Fibroblast of mammary gland (primary cell): ENCODE data around the gene FGF2.

Source experiments
- DNase-seq: peaks from one replicate; pipeline ENCODE4 v3.0.0-alpha.2; 2010; ENCODE audit warnings: low read depth
- H3K4me3 ChIP-seq: 2 replicates; pipeline ENCODE4 v1.5.1; 2011; ENCODE audit warnings: low read depth, mild to moderate bottlenecking, low read length, moderate library complexity; ENCODE audit not compliant: control insufficient read depth
- TF ChIP-seq, protein P1 (sequence below): conservative IDR thresholded peaks from 2 replicates; pipeline ENCODE4 v1.5.1; 2011; ENCODE audit warnings: low read depth, low read length, inconsistent platforms; ENCODE audit not compliant: control insufficient read depth, insufficient read depth

The FGF2 gene

DNA sequence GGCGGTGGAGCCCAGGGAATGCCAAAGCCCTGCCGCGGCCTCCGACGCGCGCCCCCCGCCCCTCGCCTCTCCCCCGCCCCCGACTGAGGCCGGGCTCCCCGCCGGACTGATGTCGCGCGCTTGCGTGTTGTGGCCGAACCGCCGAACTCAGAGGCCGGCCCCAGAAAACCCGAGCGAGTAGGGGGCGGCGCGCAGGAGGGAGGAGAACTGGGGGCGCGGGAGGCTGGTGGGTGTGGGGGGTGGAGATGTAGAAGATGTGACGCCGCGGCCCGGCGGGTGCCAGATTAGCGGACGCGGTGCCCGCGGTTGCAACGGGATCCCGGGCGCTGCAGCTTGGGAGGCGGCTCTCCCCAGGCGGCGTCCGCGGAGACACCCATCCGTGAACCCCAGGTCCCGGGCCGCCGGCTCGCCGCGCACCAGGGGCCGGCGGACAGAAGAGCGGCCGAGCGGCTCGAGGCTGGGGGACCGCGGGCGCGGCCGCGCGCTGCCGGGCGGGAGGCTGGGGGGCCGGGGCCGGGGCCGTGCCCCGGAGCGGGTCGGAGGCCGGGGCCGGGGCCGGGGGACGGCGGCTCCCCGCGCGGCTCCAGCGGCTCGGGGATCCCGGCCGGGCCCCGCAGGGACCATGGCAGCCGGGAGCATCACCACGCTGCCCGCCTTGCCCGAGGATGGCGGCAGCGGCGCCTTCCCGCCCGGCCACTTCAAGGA is at the start of gene FGF2:
FGF2 (plus strand) TSS at position 279 of the 705 bp plus-strand sequence; CDS start at position 623, 344 bp downstream.
- TF ChIP-seq, protein P1, sequence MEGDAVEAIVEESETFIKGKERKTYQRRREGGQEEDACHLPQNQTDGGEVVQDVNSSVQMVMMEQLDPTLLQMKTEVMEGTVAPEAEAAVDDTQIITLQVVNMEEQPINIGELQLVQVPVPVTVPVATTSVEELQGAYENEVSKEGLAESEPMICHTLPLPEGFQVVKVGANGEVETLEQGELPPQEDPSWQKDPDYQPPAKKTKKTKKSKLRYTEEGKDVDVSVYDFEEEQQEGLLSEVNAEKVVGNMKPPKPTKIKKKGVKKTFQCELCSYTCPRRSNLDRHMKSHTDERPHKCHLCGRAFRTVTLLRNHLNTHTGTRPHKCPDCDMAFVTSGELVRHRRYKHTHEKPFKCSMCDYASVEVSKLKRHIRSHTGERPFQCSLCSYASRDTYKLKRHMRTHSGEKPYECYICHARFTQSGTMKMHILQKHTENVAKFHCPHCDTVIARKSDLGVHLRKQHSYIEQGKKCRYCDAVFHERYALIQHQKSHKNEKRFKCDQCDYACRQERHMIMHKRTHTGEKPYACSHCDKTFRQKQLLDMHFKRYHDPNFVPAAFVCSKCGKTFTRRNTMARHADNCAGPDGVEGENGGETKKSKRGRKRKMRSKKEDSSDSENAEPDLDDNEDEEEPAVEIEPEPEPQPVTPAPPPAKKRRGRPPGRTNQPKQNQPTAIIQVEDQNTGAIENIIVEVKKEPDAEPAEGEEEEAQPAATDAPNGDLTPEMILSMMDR: no peak
- DNase-seq: peak; percentile 49
- H3K4me3 ChIP-seq: peak within 1 kb of the TSS; percentile 80

DNA sequence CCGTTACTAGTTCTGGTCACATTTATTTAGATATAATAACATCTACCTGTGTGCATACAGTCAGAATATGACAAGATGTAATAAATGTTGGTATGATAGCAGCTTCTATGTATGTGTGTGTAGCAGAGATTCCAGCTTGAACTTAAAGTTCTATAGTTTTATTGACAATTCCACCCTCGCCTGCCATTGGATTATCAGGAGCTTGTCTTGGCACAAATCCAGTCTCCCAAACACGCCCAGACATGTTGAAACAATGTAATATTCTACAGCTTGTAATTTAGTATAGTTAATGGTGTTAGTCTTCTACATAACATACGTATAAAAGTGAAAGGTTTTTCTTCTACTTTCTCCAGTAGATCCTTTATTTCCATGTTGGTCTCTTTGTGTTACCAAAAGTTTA is 49.7 kb upstream of the FGF2 start:
- TF ChIP-seq, protein P1: no peak
- DNase-seq: no peak
- H3K4me3 ChIP-seq: no peak overlapping the region

DNA sequence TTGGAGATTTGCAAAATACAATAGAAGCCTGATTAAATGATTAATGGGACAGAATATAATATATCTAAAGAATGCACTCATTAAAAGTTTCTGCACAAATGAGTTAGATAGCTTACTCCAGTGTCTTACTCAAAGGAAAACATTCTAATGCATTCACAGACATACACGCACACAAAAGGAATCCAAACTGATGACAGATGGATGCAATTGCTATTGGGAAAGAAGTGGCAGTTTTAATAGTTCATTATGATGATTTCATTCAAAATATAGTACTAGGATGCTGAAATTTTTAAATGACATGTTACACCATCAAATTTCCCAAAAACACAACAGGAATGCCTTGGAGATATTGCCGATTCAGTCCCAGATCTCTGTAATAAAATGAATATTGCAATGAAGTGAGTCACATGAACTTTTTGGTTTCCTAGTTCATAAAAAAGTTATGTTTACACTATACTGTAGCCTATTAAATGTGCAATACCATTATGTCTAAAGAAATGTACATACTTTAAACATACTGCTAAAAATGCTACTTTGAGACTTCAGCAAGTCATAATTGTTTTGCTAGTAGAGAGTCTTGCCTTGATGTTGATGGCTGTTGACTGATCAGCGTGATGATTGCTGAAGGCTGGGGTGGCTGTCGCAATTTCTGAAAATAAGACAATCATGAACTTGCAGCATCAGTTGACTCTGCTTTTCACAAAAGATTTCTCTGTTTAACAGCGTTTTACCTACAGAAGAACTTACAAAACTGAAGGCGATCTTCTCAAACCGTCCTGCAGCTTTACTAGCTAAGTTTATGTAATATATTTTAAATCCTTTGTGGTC is 48.6 kb upstream of the FGF2 start:
- no peak overlapping the region for H3K4me3 ChIP-seq
- peak; percentile 88 for DNase-seq
- TF ChIP-seq, protein P1: no peak

DNA sequence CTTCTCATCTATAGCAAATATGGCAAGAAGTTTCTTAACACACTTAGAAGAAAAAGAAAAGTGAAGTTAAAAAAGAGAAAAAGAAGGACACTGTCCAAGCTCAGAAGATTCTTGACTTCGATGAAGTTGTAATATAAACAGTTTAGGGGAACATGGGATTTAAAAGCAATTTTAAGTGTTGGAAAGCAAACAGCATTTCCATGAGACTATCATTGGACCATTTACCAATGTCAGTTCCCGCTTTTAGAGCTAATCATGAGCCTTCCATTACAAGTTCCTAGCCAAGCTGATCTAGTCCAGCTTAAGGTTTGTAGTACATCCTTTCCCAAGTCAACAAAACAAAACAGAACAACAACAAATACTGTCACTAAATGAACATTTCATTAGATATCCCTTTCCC is 45.1 kb upstream of the FGF2 start:
- no peak for DNase-seq

DNA sequence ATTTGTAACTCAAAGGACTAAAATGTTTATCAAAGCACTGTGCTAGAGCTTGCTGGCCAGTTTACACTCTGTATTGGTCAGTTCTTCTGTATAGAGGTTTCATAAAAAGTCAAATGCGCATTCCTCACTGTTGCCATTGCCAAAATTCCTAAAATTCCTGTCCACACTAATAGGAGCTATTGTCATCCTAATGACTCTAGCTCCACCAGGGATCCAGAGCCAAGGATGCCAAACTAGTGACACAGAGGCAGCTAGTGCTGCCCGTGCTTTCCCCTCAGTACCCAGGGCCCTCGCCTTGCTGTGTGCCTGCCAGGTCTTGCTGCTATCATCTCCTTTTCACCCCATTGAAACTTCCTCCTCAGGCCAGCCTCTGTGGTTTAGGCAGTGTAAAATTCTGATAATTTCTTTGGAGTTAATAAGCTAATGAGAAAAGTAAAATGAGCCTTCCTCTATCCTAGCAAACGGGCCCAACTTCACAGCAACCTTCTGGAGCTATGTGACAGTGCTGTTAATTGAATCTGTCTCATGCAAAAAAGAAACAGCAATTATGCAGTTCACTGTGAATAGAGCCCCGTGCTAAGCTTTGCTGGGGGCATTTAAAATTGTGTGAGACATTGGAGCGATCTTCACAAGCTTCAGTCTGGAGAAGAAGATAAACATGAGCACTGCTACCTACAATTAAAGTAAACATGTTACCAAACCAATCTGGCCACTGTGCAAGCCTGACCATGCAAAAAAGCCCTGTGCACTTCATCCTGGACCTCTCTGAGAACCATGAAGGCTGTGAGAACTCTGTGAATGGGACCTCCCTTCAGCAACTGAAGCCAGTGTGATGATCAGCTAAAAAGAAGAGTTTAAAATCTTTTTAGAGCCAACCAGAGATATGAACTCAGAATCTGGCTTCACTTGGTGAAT is 43.1 kb upstream of the FGF2 start:
- peak; percentile 78 for DNase-seq

More for the DNA sequence above, 45.1 kb upstream of the FGF2 start:
- TF ChIP-seq, protein P1: no peak
- H3K4me3 ChIP-seq: no peak overlapping the region

More for the DNA sequence above, 43.1 kb upstream of the FGF2 start:
- TF ChIP-seq, protein P1: no peak
- no peak overlapping the region for H3K4me3 ChIP-seq
